GM12872 (cell line): ENCODE results near the gene RAB6A.

Source experiments
- TF ChIP-seq, protein P1 (sequence below): IDR thresholded peaks from 3 replicates; pipeline ENCODE4 v1.5.1; 2011; ENCODE audit warnings: low read depth, mild to moderate bottlenecking, low read length, moderate library complexity; ENCODE audit not compliant: insufficient read depth

The RAB6A gene

GRCh38 chr11:73663604-73664495 is 97.0 kb downstream of the RAB6A start:
- TF ChIP-seq, protein P1, sequence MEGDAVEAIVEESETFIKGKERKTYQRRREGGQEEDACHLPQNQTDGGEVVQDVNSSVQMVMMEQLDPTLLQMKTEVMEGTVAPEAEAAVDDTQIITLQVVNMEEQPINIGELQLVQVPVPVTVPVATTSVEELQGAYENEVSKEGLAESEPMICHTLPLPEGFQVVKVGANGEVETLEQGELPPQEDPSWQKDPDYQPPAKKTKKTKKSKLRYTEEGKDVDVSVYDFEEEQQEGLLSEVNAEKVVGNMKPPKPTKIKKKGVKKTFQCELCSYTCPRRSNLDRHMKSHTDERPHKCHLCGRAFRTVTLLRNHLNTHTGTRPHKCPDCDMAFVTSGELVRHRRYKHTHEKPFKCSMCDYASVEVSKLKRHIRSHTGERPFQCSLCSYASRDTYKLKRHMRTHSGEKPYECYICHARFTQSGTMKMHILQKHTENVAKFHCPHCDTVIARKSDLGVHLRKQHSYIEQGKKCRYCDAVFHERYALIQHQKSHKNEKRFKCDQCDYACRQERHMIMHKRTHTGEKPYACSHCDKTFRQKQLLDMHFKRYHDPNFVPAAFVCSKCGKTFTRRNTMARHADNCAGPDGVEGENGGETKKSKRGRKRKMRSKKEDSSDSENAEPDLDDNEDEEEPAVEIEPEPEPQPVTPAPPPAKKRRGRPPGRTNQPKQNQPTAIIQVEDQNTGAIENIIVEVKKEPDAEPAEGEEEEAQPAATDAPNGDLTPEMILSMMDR, result no peak

GRCh38 chr11:73662445-73663157 is 98.3 kb downstream of the RAB6A start:
- TF ChIP-seq, protein P1, result no peak

DNA sequence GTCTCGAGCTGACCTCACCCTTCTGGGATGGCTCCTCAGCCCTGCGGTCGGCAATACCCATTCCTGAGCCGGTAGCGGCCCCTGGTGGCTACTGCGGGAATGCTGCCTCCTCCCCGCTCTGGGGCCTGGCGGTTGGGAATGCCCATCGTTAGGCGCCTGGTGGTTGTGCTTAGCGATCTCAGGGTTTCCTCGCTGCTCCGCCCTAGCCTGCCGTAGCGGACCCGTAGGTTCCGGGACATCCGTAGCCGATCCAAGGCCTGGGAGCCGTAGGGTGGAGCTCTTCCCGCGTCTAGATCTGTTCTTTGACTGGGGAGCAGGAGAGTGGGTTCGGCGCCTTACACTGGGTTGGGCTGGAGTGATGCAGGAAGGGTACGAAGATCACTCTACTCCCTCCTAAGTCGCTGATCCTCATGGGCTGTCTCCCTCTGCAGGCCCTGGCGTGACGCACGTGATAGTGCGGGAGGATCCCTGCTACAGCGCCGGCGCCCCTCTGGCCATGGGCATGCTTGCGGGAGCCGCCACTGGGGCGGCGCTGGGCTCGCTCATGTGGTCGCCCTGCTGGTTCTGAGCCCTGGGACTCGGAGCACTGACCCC is 99.7 kb downstream of the RAB6A start:
- TF ChIP-seq, protein P1, result peak; percentile 97

GRCh38 chr11:73660497-73661034 is 100.3 kb downstream of the RAB6A start:
- TF ChIP-seq, protein P1, result no peak

- TF ChIP-seq, protein P1, result no peak
Observed at GRCh38 chr11:73659961-73660360, 100.9 kb downstream of the RAB6A start.

DNA sequence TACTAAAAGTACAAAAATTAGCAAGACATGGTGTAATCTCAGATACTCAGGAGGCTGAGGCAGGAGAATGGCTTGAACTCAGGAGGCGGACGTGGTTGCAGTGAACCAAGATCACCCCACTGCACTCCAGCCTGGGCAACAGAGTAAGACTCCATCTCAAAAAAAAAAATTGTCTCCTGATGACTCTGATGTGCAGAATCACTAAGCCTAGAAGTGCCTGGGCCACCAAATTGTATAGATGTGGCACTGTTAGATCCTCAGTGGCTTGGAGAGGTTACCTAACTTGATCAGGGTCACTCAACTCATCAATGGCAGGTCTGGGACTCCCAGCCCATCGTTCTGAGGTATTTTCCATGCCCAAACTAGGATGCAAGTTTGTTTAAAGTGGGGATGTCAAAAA is 103.9 kb downstream of the RAB6A start:
- TF ChIP-seq, protein P1, result no peak

- TF ChIP-seq, protein P1, result no peak
Observed at GRCh38 chr11:73655686-73656085, 105.2 kb downstream of the RAB6A start.
